ENCODE measurements around the gene NUCB2. TPM values are rescaled to one million over a fixed set of nuclear protein-coding genes. Genes with fewer than 3 reads are reported as not detected.

NUCB2 gene
- total and polyA plus RNA-seq, 9 donors: 37.9 to 74.1 (median 45.2) TPM

DNA sequence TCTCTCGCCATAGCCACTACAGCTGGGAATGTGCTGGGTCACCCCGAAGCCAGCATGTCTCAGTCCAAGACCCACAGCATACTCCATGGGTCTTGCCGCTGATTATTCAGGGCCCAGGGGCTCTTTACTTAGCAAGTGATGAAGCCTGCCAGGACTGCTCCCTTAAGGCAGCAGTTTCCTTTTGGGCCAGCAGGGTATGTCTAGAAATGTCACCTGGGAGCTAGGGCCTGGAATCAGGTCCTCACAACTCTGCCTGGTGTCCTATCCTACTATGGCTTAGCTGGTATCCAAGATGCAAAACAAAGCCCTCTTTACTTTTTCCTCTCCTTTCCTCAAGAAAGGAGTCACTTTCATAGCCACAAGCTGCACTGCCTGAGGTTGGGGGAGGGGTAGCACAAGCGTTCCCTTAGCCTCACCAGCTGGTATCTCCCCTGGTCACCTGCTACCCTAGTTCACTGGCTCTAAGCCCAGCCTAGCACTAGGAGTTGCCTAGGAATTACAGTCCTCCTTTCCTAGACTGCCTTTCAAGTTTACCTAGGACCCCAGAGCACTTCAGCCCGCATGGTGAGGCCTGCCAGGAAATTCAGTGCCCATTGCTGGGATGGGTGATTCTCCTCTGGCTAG lies 52.4 kb downstream of the NUCB2 start:
- no peak overlapping the region for H3K4me3 ChIP-seq (ENCODE audit: low read length)
- DNase-seq: no peak
- 95% methylated on average over 4 of the region's 5 CpGs for WGBS (ENCODE audit: insufficient coverage)
- no peak overlapping the region for H3K27ac ChIP-seq (ENCODE audit: low read length)
- no peaks in the 10 kb centered on the region for H3K27me3 ChIP-seq (ENCODE audit: control insufficient read depth, insufficient read depth, low read length)
- H3K4me1 ChIP-seq (ENCODE audit: control insufficient read depth, insufficient read depth, low read length): peaks cover 2% of the 10 kb centered on the region
- H3K36me3 ChIP-seq (ENCODE audit: control insufficient read depth, insufficient read depth, low read length): peaks cover 23% of the 10 kb centered on the region
- no peaks in the 10 kb centered on the region for H3K9me3 ChIP-seq (replicated peaks; ENCODE audit: control insufficient read depth, low read depth, low read length)

DNA sequence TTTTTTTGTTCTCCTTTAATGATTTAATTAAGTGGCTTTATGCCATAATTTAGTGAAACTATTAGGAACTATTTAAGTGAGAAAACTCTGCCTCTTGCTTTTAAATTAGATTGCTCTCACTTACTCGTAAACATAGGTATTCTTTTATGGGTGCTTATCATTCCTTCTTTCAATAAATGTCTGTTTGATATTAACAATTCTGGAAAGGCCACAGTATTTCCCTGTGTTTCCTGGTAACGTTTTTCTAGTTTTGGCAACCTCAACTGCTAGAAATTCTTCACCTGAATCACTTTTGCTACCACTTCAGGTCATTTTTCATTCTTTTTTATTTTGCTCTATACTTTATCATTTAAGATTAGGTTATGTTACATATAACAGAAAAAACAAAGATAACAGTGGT lies 55.1 kb downstream of the NUCB2 start:
- H3K27me3 ChIP-seq (ENCODE audit: control insufficient read depth, insufficient read depth, low read length): no peaks in the 10 kb centered on the region
- no peak overlapping the region for H3K27ac ChIP-seq (ENCODE audit: low read length)
- peaks cover 23% of the 10 kb centered on the region for H3K36me3 ChIP-seq (ENCODE audit: control insufficient read depth, insufficient read depth, low read length)
- H3K4me1 ChIP-seq (ENCODE audit: control insufficient read depth, insufficient read depth, low read length): peaks cover 2% of the 10 kb centered on the region
- H3K9me3 ChIP-seq (replicated peaks; ENCODE audit: control insufficient read depth, low read depth, low read length): no peaks in the 10 kb centered on the region
- no peak overlapping the region for H3K4me3 ChIP-seq (ENCODE audit: low read length)
- WGBS (ENCODE audit: insufficient coverage): no CpG with 5 or more reads among the region's 2 CpGs
- DNase-seq: no peak

DNA sequence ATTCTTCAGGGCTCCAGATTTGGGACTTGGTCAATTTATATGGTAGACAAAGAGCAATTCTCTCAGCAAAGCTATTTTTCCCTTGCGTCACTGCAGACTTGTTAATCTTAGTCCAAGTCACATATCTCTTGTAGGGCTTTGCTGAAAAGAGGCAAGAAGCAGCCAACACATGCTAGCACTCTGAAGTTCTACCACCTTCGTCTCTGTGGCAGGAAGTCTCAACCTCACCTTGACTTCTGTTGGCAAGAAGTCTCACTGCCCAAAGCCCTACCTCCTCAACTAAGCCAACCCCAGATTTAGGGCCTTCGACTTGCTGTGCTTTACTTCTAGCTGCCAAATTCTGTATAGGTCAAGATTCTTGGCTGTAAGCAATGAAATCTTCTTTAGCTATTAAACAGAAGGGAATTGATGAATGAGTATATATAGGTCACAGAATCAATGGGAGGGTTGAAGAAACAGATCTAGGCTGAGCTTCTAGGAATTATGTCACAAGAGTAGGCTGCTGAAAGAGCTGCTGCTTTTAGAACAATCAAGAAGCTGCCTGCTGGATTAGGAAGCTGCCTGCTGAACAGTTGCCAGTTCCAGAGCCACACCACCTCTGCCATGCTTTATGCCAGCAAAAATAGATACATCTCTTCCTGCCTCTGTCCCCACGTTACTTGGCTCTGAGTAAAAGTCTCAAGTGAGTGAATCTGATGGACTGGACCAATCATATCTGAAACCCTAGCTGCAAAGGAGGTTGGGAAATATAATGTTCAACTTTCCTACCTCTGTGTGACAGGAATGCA lies 57.5 kb downstream of the NUCB2 start:
- Histone ChIP-seq H3K4me1 (ENCODE audit: control insufficient read depth, insufficient read depth, low read length) (peaks cover under 1% of the 10 kb centered on the region), H3K36me3 (ENCODE audit: control insufficient read depth, insufficient read depth, low read length) (peaks cover 11% of the 10 kb centered on the region), H3K4me3 (ENCODE audit: low read length) (no peak overlapping the region), H3K27ac (ENCODE audit: low read length) (no peak overlapping the region), H3K9me3 (replicated peaks; ENCODE audit: control insufficient read depth, low read depth, low read length) (no peaks in the 10 kb centered on the region), H3K27me3 (ENCODE audit: control insufficient read depth, insufficient read depth, low read length) (no peaks in the 10 kb centered on the region)
- DNase-seq: no peak
- WGBS (ENCODE audit: insufficient coverage): 87% methylated on average over 2 of the region's 4 CpGs

DNA sequence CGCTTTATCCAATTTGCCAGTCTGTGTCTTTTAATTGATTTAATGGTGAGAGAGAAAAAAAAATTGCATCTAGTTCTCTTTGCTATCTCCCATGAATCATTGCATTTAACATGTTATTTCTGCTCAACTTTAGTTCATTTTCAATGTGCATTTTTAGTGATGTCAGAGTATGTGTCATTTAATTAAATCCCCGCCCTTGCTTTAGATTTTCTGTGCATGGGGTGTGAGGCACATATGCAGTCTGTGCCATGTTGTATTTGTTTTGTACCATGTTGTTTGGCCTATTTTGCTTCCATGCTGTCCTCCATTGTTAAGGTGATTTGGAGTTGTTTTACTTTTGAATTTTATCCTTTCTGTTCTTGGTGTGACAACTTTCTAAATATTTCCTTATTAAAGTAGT lies 66.7 kb downstream of the NUCB2 start:
- no peaks in the 10 kb centered on the region for H3K27me3 ChIP-seq (ENCODE audit: control insufficient read depth, insufficient read depth, low read length)
- H3K4me1 ChIP-seq (ENCODE audit: control insufficient read depth, insufficient read depth, low read length): no peaks in the 10 kb centered on the region
- no peaks in the 10 kb centered on the region for H3K36me3 ChIP-seq (ENCODE audit: control insufficient read depth, insufficient read depth, low read length)
- DNase-seq: no peak
- WGBS (ENCODE audit: insufficient coverage): no CpG with 5 or more reads among the region's 2 CpGs
- H3K9me3 ChIP-seq (replicated peaks; ENCODE audit: control insufficient read depth, low read depth, low read length): no peaks in the 10 kb centered on the region
- no peak overlapping the region for H3K27ac ChIP-seq (ENCODE audit: low read length)
- no peak overlapping the region for H3K4me3 ChIP-seq (ENCODE audit: low read length)

DNA sequence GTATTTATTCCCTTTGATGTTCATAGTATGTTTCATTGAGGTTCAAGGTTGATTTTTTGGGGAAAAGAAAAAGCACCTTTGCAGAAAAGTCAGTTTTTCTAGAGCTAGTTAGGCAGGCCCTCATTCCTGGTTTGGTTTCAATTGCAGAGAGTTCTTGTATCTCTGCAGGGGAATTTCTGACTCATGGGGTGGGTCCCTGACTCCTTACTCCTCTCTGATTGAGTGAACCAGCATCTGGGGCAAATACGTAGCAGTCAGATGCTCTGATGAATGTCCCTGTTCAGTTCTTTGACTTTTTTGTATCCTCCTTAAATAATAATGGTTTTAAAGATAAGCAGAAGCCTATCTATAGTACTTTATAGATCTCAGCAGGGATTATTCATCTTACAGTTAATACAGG lies 67.4 kb downstream of the NUCB2 start:
- no CpG with 5 or more reads among the region's 1 CpG for WGBS (ENCODE audit: insufficient coverage)
- H3K4me1 ChIP-seq (ENCODE audit: control insufficient read depth, insufficient read depth, low read length): no peaks in the 10 kb centered on the region
- H3K4me3 ChIP-seq (ENCODE audit: low read length): no peak overlapping the region
- no peak overlapping the region for H3K27ac ChIP-seq (ENCODE audit: low read length)
- H3K27me3 ChIP-seq (ENCODE audit: control insufficient read depth, insufficient read depth, low read length): no peaks in the 10 kb centered on the region
- no peaks in the 10 kb centered on the region for H3K36me3 ChIP-seq (ENCODE audit: control insufficient read depth, insufficient read depth, low read length)
- no peak for DNase-seq
- no peaks in the 10 kb centered on the region for H3K9me3 ChIP-seq (replicated peaks; ENCODE audit: control insufficient read depth, low read depth, low read length)

DNA sequence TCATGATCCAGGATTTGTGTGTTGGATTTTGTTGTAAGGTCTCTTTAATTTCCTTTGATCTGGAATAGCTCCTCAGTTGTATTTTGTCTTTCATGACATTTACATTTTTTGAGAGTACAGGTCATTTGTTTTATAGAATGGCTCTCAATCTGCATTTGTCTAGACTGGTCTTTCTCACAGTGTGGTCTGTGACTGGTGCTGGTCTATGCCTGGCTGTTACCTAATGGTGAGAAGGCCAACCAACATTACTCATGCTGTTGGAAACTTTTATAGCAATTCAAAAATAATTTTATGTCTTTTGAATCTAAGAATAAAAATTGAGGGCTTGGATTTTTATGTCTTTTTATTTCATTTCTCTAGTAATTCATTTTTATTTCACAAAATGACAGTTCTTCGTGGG lies 71.1 kb downstream of the NUCB2 start:
- H3K27ac ChIP-seq (ENCODE audit: low read length): no peak overlapping the region
- no peaks in the 10 kb centered on the region for H3K36me3 ChIP-seq (ENCODE audit: control insufficient read depth, insufficient read depth, low read length)
- H3K4me1 ChIP-seq (ENCODE audit: control insufficient read depth, insufficient read depth, low read length): peaks cover 12% of the 10 kb centered on the region
- no peak overlapping the region for H3K4me3 ChIP-seq (ENCODE audit: low read length)
- no peaks in the 10 kb centered on the region for H3K9me3 ChIP-seq (replicated peaks; ENCODE audit: control insufficient read depth, low read depth, low read length)
- DNase-seq: no peak
- peaks cover 20% of the 10 kb centered on the region for H3K27me3 ChIP-seq (ENCODE audit: control insufficient read depth, insufficient read depth, low read length)
- WGBS (ENCODE audit: insufficient coverage): no CpG with 5 or more reads among the region's 1 CpG

DNA sequence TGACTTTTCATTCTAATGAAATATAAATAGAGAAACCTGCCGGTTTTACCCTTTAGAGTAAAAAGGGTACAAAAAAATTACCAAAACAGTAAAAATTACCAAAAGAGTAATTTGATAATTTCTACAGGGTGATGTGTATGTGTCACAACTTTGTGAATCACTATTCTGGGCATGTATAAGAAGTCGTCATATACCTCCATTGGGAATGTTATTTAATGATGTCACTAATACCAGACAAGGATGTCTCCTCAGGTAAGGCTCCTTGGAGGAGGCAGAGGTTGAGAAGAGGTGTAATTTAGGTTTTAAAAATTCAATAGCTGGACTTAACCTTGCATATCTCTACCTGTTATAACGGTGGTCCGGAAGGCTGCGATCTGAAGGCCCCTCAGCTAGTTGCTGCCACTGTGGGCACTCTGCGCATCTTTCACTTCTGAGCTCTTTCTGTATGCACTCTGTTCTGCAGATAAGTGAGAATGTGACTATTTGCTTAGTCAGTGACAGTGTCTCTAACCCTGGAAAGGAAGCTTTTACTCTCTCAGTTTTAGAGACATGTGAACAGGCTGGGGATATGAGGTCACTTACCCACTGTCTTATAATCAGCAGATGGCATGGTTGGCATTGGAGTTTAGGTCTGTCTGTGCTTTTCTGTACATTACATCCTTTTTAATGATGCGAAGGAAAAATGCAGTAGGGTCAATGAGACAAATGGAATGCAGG lies 74.1 kb downstream of the NUCB2 start:
- 100% methylated on average over 1 of the region's 7 CpGs for WGBS (ENCODE audit: insufficient coverage)

DNA sequence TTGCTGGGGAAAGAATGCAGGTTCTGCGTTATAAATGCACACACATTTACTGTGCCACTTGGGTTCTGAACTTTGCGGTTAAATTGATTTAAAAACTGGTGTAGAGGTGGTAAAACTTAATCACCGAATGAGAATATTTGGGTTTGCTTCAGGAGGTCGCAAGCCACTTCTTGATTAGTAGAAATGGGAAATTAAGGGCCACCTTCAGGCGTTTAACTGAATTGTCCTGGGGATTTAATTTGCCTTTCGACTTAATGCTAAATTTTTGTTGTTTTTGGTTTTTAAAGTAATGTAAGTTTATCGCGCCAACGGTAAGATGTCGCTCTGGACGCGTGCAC lies 74.6 kb downstream of the NUCB2 start:
- DNase-seq: no peak
- WGBS (ENCODE audit: insufficient coverage): 14% methylated on average over 12 of the region's 12 CpGs
- no peak overlapping the region for H3K27ac ChIP-seq (ENCODE audit: low read length)

More for the DNA sequence above, 74.1 kb downstream of the NUCB2 start:
- H3K36me3 ChIP-seq (ENCODE audit: control insufficient read depth, insufficient read depth, low read length): no peaks in the 10 kb centered on the region
- DNase-seq: no peak
- no peak overlapping the region for H3K4me3 ChIP-seq (ENCODE audit: low read length)
- H3K4me1 ChIP-seq (ENCODE audit: control insufficient read depth, insufficient read depth, low read length): peaks cover 19% of the 10 kb centered on the region
- peaks cover 33% of the 10 kb centered on the region for H3K27me3 ChIP-seq (ENCODE audit: control insufficient read depth, insufficient read depth, low read length)
- no peaks in the 10 kb centered on the region for H3K9me3 ChIP-seq (replicated peaks; ENCODE audit: control insufficient read depth, low read depth, low read length)
- no peak overlapping the region for H3K27ac ChIP-seq (ENCODE audit: low read length)

DNA sequence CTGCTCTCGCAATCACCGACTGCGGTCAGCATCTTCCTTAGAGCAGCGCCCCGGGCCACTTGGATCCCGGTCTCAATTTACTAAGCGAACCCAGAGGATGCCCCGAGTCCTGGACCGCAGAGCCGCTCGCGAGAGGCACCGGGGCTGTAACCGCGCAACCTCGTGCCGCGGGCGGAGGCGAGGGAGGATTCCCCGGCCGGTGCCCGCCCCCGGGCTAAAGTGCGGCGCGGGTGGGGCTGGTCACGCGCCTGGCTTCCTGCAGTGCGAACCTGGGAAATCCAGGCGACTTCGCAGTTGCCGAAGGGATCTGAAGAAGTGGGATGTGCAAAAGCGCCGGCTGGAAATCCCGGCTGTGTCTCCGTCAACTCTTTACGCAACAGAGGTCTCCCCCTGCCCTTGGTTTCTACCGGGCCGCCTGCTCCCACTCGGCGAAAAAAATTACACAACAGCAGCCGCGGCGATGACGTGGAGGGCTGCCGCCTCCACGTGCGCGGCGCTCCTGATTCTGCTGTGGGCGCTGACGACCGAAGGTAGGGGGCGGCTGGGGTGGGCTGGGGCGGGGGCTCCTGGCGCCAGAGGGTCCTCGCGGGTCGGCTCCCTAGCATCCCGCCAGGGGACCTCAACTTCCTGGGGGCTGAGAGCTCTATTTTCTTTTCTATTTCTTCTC lies 75.1 kb downstream of the NUCB2 start, which contains the start of gene NCR3LG1:
Gene NCR3LG1, plus strand, starts transcription at position 291 of the 667 bp plus-strand sequence. Its CDS starts 170 bp downstream, at position 461.
- Histone ChIP-seq H3K4me3 (ENCODE audit: low read length) (peak within 1 kb of the TSS; percentile 47), H3K4me1 (ENCODE audit: control insufficient read depth, insufficient read depth, low read length) (peaks cover 19% of the 10 kb centered on the region), H3K9me3 (replicated peaks; ENCODE audit: control insufficient read depth, low read depth, low read length) (no peaks in the 10 kb centered on the region), H3K27me3 (ENCODE audit: control insufficient read depth, insufficient read depth, low read length) (peaks cover 33% of the 10 kb centered on the region), H3K36me3 (ENCODE audit: control insufficient read depth, insufficient read depth, low read length) (no peaks in the 10 kb centered on the region), H3K27ac (ENCODE audit: low read length) (no peak within 1 kb of the TSS)
- peak; percentile 56 for DNase-seq
- WGBS (ENCODE audit: insufficient coverage): under 1% methylated on average over 55 of the region's 61 CpGs

More for the DNA sequence above, 74.6 kb downstream of the NUCB2 start:
- Histone ChIP-seq H3K4me1 (ENCODE audit: control insufficient read depth, insufficient read depth, low read length) (peaks cover 19% of the 10 kb centered on the region), H3K27me3 (ENCODE audit: control insufficient read depth, insufficient read depth, low read length) (peaks cover 33% of the 10 kb centered on the region), H3K9me3 (replicated peaks; ENCODE audit: control insufficient read depth, low read depth, low read length) (no peaks in the 10 kb centered on the region), H3K4me3 (ENCODE audit: low read length) (peak overlapping the region; percentile 47), H3K36me3 (ENCODE audit: control insufficient read depth, insufficient read depth, low read length) (no peaks in the 10 kb centered on the region)

All from muscle of leg (tissue), 11 donors.